ENCODE data around the gene PPP6R3.

- TF ChIP-seq TAF1 (IDR thresholded peaks at IDR 0.05; ENCODE audit: borderline replicate concordance, insufficient read depth, low read length) (no peak), REST (IDR thresholded peaks at IDR 0.05; ENCODE audit: insufficient read depth in 1 of 2, low read depth in 2 of 2, low read length in 2 of 2) (no peak), POLR2AphosphoS5 (IDR thresholded peaks at IDR 0.05; ENCODE audit: low read depth, low read length) (no peak), SIN3A (IDR thresholded peaks at IDR 0.05; ENCODE audit: borderline replicate concordance, insufficient read depth, low read length) (no peak)
These were observed 172.2 kb downstream of the PPP6R3 start for GRCh38 chr11:68632802-68633201.
